Right atrium auricular region (tissue), 2 donors: ENCODE data around the gene IFI6. TPM values are rescaled to one million over a fixed set of nuclear protein-coding genes. Genes with fewer than 3 reads are reported as not detected.
"Not testable (repeated sequence)": the region's sequence is repeated elsewhere in the genome, so short reads cannot be mapped to it uniquely, and the experiment has no call there.

Experiments
- DNase-seq: peaks from one replicate; pipeline ENCODE4 v3.0.0-alpha.2; 2019; ENCODE audit warnings: low spot score
- H3K27ac ChIP-seq, 2 donors: fragments of 200-600 bp; sonication (generic); 1 replicate in 1 of 2; 2 replicates in 1 of 2; pipeline ENCODE4 v1.5.1; 2016 to 2019
- H3K27me3 ChIP-seq, 2 donors: fragments of 200-600 bp; sonication (generic); one replicate each; pipeline versions ENCODE4 v1.5.1 to v1.6.0; 2017 to 2019
- H3K36me3 ChIP-seq: fragments of 200-600 bp; sonication (generic); one replicate; pipeline ENCODE4 v1.5.1; 2016
- H3K4me1 ChIP-seq, 2 donors: fragments of 200-600 bp; sonication (generic); one replicate each; pipeline versions ENCODE4 v1.5.1 to v1.6.0; 2017 to 2019
- H3K4me3 ChIP-seq, 2 donors: fragments of 200-600 bp; sonication (generic); 1 replicate in 1 of 2; 2 replicates in 1 of 2; pipeline ENCODE4 v1.5.1; 2017 to 2019; ENCODE audit warnings: mild to moderate bottlenecking in 1 of 2, moderate library complexity in 1 of 2
- H3K9me3 ChIP-seq, 2 donors: fragments of 200-600 bp; sonication (generic); one replicate each; pipeline ENCODE4 v1.5.1; 2019
- CTCF ChIP-seq, 2 donors: fragments of 200-600 bp; sonication (generic); IDR thresholded peaks; one replicate each; pipeline ENCODE4 v1.5.1; 2019; ENCODE audit warnings: antibody characterized with exemption in 2 of 2
- total RNA-seq, 2 donors: library from RNA; depleted of rRNA; stranded (reverse); fragments of >200 nt; gene quantifications; one replicate each; pipeline ENCODE4 v1.1.0, GENCODE V29; 2016

Gene IFI6
- total RNA-seq, 2 donors from 2014 or later: 40.2 to 43.3 TPM

DNA sequence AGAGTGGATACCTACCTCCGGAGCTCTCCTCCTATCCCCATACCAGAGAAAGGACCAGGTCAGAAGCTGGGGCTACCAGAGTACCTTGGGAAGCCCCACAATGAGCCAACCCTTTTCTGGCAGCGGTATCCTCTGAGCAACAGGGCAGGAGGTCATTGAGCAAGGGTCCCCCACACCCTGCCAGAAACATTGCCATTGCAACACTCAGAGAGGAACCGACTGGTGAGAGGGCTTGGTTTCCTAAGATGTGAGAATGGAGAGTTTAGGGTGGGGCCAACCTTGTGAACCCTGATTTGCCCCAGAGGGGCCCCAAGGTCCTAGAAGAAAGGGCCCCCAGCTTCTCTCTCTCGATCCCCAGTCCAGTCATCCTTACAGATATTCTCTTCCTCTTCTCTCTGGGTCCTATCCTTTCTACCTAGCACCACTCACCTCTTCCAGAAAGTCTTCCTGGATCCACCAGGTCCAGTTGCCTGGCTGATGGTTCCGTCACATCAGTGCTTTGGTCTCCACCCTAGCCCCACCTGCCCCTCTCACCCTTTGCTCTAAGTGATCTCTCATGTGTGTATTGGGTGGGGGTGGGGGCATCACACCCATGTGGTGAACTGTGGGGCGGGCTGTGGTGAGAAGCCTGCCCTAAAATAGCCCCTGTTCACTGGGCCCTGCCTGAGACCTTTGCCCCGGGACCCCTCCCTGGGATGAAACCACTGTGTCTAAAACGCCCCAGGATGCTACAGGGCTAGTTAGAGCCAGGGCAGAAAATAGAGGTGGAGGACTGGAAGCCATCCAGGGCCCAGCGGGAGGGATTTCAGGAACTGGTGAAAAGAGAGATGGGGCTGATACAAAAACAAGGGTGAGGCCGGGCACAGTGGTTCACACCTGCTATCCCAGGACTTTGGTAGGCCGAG is 45.7 kb downstream of the IFI6 start:
- Histone ChIP-seq H3K36me3 (no peaks in the 10 kb centered on the region), H3K27ac (no peak overlapping the region), H3K9me3 (no peaks in the 10 kb centered on the region), H3K4me3 (no peak overlapping the region), H3K4me1 (peaks cover 0 to 38% of the 10 kb centered on the region in 2 donors), H3K27me3 (no peaks in the 10 kb centered on the region)
- peak; percentile 69 for DNase-seq
- no peak for TF ChIP-seq CTCF (IDR thresholded peaks at IDR 0.05)

DNA sequence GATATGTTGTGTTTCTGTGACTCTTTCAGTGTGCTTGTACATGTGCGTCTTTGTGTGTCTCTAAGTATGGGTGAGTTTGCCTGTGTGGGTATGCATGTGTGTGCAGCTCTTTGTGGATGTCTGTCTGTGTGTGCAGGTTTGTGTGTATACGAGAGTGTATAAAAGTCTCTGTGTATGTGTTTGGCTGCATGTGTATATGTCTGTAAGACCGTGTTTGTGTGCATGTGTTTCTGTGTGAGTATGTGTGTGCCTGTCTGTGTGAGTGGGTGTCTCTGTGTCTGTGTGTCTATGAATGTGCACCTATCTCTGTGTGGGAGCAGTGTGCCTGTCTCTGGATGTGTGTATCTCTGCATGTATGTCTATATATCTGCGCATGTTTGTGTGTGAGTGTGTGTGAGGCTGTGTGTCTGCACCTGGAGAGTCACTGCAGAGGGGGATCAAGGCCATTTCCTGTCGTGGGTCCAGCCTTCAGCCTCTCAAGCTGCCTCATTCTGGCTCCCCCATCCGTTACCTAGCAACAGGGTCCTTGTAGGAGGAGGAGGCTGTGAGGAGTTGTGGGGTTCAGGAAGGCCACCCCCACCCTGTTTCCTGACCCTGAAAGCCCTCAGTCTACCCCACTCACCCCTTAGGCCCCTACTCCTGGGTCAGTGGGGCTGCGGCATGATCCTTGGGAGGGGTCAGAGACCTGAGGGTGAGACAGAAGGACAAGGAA is 47.4 kb downstream of the IFI6 start:
- no peak for TF ChIP-seq CTCF (IDR thresholded peaks at IDR 0.05)
- no peak for DNase-seq
- no peak overlapping the region for H3K27ac ChIP-seq
- H3K4me3 ChIP-seq: no peak overlapping the region
- no peaks in the 10 kb centered on the region for H3K36me3 ChIP-seq
- H3K9me3 ChIP-seq: no peaks in the 10 kb centered on the region
- H3K4me1 ChIP-seq: peaks cover 0 to 21% of the 10 kb centered on the region in 2 donors
- H3K27me3 ChIP-seq: no peaks in the 10 kb centered on the region

DNA sequence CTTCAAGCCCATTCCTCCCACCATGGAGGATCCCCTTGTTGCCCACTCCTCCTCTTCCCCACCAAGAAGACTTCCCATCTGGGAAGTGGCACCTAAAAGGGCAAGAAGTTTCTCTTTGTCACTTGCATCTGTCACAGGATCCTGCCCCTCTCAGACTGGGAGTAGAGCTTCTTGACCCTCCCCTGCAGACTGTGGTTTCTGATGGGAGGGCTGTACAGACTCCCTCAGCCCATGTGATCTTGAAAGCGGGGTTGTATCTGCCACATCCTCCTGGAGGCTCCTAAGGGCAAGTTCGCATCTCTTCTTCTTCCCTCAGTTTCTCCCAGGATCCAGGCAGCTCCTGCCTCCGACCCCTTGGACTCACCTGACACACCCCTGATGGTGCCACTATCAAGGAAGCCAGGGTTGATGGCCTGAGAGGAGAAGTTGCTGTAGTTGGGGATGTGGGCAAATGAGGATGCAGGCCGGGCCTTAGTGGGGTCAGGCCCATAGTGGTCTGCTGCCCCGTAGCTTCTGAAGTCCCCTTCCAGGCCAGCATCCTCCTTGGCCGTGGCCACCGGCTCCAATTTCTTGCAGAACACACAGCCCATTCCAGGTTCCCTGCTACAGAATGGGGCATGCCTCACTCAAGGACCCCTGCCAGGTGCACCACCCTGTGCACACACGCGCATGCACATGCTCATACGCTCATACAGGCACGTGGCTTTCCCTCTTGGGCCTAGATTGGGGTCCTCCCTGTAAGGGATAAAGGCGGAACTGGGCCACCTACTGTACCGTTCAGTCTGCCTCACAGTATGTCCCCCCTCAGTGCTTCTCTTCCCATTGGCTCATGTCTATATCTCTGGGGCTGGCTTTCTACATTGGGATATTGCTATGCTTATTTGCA is 48.4 kb downstream of the IFI6 start:
- no peak for DNase-seq
- H3K9me3 ChIP-seq: no peaks in the 10 kb centered on the region
- H3K4me3 ChIP-seq: no peak overlapping the region
- no peak overlapping the region for H3K27ac ChIP-seq
- H3K27me3 ChIP-seq: no peaks in the 10 kb centered on the region
- H3K36me3 ChIP-seq: no peaks in the 10 kb centered on the region
- H3K4me1 ChIP-seq: peaks cover 0 to 11% of the 10 kb centered on the region in 2 donors
- TF ChIP-seq CTCF (IDR thresholded peaks at IDR 0.05): no peak

DNA sequence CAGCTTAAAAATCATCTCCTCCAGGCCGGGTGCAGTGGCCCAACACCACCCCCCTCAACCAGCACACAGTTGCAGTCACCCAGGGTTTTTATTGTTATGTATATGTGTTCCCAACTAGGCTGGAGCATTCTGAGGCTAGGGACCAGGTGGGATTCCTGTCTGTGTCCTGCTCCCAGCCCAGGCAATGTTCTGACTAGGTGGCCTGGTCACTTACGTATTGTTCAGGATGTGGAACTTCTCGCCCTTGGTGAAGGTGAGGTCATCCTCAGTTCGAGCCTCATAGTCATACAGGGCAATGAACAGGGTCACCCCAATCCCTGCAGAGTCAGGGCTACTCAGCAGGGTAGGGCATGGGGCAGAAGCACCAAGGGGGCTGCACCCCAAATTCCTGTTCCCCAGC is 49.2 kb downstream of the IFI6 start:
- H3K4me1 ChIP-seq: peaks cover 0 to 5% of the 10 kb centered on the region in 2 donors
- no peaks in the 10 kb centered on the region for H3K9me3 ChIP-seq
- DNase-seq: no peak
- no peaks in the 10 kb centered on the region for H3K36me3 ChIP-seq
- TF ChIP-seq CTCF (IDR thresholded peaks at IDR 0.05): no peak
- H3K4me3 ChIP-seq: no peak overlapping the region
- H3K27me3 ChIP-seq: no peaks in the 10 kb centered on the region
- H3K27ac ChIP-seq: no peak overlapping the region

DNA sequence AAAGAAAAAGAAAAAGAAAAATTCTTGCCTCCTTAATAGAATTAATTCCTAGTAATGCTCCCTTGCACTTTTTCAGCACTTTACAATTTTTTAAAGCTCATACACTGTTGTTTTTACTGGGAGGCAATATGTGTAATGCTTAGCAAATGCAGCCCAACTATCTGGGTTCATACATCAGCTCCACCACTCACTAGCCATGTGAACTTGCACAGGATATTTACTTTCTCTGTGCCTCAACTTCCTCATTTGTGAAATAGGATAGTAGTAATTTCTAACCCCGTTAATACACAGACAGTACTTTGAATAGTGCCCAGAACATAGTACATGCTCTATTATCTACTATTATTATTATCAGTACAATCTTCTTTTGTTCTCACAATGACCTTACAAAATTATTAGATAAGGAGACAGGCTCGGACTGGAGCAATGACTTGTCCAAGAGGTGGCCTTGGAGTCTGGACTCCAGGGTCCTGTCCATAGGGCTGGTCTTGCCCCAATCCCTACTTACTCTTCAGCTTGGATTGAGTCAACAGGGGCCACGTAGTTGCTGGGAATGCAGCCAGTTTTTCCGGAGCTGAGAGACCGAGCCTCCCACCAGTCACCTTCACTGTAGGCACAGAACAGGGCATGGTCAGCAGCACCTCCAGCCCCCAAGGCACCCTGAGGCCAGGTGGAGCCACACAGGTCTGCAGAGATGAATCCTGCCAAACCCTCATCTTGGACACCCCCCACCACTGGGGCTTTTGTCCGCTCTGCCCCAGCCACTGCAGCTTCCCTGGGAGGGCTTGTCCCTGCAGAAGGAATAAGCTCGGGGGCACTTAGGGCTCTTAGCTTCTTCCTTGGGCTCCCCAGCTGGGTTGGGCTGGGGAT is 50.7 kb downstream of the IFI6 start:
- H3K36me3 ChIP-seq: no peaks in the 10 kb centered on the region

GRCh38 chr1:27619782-27620438 is 52.1 kb downstream of the IFI6 start:
- not testable (repeated sequence) for H3K36me3 ChIP-seq, H3K4me1 ChIP-seq, H3K27ac ChIP-seq

More for the DNA sequence above, 50.7 kb downstream of the IFI6 start:
- H3K4me1 ChIP-seq: peaks cover 0 to 5% of the 10 kb centered on the region in 2 donors
- TF ChIP-seq CTCF (IDR thresholded peaks at IDR 0.05): no peak
- H3K4me3 ChIP-seq: no peak overlapping the region
- H3K27ac ChIP-seq: no peak overlapping the region
- no peak for DNase-seq
- no peaks in the 10 kb centered on the region for H3K27me3 ChIP-seq
- H3K9me3 ChIP-seq: no peaks in the 10 kb centered on the region

More at GRCh38 chr1:27619782-27620438, 52.1 kb downstream of the IFI6 start:
- H3K9me3 ChIP-seq, DNase-seq, H3K4me3 ChIP-seq, H3K27me3 ChIP-seq: not testable (repeated sequence)
